ENCODE data around the gene PBRM1. TPM values are rescaled to one million over a fixed set of nuclear protein-coding genes. Genes with fewer than 3 reads are reported as not detected.

Gene PBRM1
- total and polyA plus RNA-seq, 2 experiments from 2014 or later, result 57.5 to 72.5 TPM

- H3K27me3 Mint-ChIP-seq (ENCODE audit: insufficient read depth, low read depth, poor library complexity), result peaks cover 11% of the 10 kb centered on the region
- Histone ChIP-seq H3K4me1 (ENCODE audit: insufficient read depth) (no peaks in the 10 kb centered on the region), H3K4me2 (no peak overlapping the region), H3K27me3 (ENCODE audit: insufficient read depth) (no peaks in the 10 kb centered on the region), H4K20me1 (replicated peaks; ENCODE audit: insufficient read depth) (no peaks in the 10 kb centered on the region), H3K79me2 (replicated peaks; ENCODE audit: insufficient read depth) (no peaks in the 10 kb centered on the region), H2AFZ (no peak overlapping the region), H3K27ac (ENCODE audit: low read depth) (no peak overlapping the region), H3K9me2 (ENCODE audit: insufficient read depth) (no peaks in the 10 kb centered on the region), H3F3A (replicated peaks; ENCODE audit: low read depth) (no peaks in the 10 kb centered on the region), H3K4me3 (no peak overlapping the region), H3K36me3 (ENCODE audit: insufficient read depth) (no peaks in the 10 kb centered on the region)
- H3K4me3 Mint-ChIP-seq, result no peak overlapping the region
- H3K9me3 Mint-ChIP-seq, result no peaks in the 10 kb centered on the region; the same call in 2 of the 3 replicates
- H3K4me1 Mint-ChIP-seq, result peaks cover 3% of the 10 kb centered on the region; the same call in 1 of the 3 replicates
- no peak for ATAC-seq
- DNase-seq (ENCODE audit: low spot score), result no peak
- TF ChIP-seq STAT1 (IDR thresholded peaks at IDR 0.05; ENCODE audit: unreplicated experiment), result no peak
- no peak for TF ChIP-seq CTCF (conservative IDR thresholded peaks at IDR 0.05; ENCODE audit: low read depth in 2 of 2)
- no peak for TF ChIP-seq ZNF114 (CRISPR knock-in tag; IDR thresholded peaks at IDR 0.05)
- TF ChIP-seq, protein P1, sequence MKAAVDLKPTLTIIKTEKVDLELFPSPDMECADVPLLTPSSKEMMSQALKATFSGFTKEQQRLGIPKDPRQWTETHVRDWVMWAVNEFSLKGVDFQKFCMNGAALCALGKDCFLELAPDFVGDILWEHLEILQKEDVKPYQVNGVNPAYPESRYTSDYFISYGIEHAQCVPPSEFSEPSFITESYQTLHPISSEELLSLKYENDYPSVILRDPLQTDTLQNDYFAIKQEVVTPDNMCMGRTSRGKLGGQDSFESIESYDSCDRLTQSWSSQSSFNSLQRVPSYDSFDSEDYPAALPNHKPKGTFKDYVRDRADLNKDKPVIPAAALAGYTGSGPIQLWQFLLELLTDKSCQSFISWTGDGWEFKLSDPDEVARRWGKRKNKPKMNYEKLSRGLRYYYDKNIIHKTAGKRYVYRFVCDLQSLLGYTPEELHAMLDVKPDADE (IDR thresholded peaks at IDR 0.05), result no peak
- TF ChIP-seq, protein P2, sequence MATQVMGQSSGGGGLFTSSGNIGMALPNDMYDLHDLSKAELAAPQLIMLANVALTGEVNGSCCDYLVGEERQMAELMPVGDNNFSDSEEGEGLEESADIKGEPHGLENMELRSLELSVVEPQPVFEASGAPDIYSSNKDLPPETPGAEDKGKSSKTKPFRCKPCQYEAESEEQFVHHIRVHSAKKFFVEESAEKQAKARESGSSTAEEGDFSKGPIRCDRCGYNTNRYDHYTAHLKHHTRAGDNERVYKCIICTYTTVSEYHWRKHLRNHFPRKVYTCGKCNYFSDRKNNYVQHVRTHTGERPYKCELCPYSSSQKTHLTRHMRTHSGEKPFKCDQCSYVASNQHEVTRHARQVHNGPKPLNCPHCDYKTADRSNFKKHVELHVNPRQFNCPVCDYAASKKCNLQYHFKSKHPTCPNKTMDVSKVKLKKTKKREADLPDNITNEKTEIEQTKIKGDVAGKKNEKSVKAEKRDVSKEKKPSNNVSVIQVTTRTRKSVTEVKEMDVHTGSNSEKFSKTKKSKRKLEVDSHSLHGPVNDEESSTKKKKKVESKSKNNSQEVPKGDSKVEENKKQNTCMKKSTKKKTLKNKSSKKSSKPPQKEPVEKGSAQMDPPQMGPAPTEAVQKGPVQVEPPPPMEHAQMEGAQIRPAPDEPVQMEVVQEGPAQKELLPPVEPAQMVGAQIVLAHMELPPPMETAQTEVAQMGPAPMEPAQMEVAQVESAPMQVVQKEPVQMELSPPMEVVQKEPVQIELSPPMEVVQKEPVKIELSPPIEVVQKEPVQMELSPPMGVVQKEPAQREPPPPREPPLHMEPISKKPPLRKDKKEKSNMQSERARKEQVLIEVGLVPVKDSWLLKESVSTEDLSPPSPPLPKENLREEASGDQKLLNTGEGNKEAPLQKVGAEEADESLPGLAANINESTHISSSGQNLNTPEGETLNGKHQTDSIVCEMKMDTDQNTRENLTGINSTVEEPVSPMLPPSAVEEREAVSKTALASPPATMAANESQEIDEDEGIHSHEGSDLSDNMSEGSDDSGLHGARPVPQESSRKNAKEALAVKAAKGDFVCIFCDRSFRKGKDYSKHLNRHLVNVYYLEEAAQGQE (IDR thresholded peaks at IDR 0.05; ENCODE audit: unreplicated experiment), result no peak
- no peak for TF ChIP-seq EZH2phosphoT487 (IDR thresholded peaks at IDR 0.05; ENCODE audit: unreplicated experiment)
- TF ChIP-seq, protein P3, sequence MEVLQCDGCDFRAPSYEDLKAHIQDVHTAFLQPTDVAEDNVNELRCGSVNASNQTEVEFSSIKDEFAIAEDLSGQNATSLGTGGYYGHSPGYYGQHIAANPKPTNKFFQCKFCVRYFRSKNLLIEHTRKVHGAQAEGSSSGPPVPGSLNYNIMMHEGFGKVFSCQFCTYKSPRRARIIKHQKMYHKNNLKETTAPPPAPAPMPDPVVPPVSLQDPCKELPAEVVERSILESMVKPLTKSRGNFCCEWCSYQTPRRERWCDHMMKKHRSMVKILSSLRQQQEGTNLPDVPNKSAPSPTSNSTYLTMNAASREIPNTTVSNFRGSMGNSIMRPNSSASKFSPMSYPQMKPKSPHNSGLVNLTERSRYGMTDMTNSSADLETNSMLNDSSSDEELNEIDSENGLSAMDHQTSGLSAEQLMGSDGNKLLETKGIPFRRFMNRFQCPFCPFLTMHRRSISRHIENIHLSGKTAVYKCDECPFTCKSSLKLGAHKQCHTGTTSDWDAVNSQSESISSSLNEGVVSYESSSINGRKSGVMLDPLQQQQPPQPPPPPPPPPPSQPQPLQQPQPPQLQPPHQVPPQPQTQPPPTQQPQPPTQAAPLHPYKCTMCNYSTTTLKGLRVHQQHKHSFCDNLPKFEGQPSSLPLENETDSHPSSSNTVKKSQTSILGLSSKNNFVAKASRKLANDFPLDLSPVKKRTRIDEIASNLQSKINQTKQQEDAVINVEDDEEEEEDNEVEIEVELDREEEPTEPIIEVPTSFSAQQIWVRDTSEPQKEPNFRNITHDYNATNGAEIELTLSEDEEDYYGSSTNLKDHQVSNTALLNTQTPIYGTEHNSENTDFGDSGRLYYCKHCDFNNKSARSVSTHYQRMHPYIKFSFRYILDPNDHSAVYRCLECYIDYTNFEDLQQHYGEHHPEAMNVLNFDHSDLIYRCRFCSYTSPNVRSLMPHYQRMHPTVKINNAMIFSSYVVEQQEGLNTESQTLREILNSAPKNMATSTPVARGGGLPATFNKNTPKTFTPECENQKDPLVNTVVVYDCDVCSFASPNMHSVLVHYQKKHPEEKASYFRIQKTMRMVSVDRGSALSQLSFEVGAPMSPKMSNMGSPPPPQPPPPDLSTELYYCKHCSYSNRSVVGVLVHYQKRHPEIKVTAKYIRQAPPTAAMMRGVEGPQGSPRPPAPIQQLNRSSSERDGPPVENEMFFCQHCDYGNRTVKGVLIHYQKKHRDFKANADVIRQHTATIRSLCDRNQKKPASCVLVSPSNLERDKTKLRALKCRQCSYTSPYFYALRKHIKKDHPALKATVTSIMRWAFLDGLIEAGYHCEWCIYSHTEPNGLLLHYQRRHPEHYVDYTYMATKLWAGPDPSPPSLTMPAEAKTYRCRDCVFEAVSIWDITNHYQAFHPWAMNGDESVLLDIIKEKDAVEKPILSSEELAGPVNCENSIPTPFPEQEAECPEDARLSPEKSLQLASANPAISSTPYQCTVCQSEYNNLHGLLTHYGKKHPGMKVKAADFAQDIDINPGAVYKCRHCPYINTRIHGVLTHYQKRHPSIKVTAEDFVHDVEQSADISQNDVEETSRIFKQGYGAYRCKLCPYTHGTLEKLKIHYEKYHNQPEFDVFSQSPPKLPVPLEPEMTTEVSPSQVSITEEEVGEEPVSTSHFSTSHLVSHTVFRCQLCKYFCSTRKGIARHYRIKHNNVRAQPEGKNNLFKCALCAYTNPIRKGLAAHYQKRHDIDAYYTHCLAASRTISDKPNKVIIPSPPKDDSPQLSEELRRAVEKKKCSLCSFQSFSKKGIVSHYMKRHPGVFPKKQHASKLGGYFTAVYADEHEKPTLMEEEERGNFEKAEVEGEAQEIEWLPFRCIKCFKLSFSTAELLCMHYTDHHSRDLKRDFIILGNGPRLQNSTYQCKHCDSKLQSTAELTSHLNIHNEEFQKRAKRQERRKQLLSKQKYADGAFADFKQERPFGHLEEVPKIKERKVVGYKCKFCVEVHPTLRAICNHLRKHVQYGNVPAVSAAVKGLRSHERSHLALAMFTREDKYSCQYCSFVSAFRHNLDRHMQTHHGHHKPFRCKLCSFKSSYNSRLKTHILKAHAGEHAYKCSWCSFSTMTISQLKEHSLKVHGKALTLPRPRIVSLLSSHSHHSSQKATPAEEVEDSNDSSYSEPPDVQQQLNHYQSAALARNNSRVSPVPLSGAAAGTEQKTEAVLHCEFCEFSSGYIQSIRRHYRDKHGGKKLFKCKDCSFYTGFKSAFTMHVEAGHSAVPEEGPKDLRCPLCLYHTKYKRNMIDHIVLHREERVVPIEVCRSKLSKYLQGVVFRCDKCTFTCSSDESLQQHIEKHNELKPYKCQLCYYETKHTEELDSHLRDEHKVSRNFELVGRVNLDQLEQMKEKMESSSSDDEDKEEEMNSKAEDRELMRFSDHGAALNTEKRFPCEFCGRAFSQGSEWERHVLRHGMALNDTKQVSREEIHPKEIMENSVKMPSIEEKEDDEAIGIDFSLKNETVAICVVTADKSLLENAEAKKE (CRISPR knock-in tag; IDR thresholded peaks at IDR 0.05), result no peak
- no peak for TF ChIP-seq ZNF331 (CRISPR knock-in tag; IDR thresholded peaks at IDR 0.05; ENCODE audit: low read depth)
- TF ChIP-seq JUNB (IDR thresholded peaks at IDR 0.05; ENCODE audit: unreplicated experiment), result no peak
- TF ChIP-seq EZH2 (IDR thresholded peaks at IDR 0.05; ENCODE audit: low read depth, unreplicated experiment), result no peak
- TF ChIP-seq NANOG (IDR thresholded peaks at IDR 0.05; ENCODE audit: borderline replicate concordance), result no peak
- no peak for TF ChIP-seq CREB1 (CRISPR knock-in tag; IDR thresholded peaks at IDR 0.05; ENCODE audit: low read depth)
- TF ChIP-seq POLR2AphosphoS5 (IDR thresholded peaks at IDR 0.05; ENCODE audit: low read depth), result no peak
- no peak overlapping the region for H3K27ac Mint-ChIP-seq
- H3K36me3 Mint-ChIP-seq (ENCODE audit: low read depth), result peaks cover 7% of the 10 kb centered on the region
Measured at GRCh38 chr3:52721002-52721729, 35.5 kb upstream of the PBRM1 start.

All from GM23338 (cell line).